GM21367 (cell line): ENCODE results near the gene ADAMTS1.

Experiments used
- ATAC-seq: cut with Tn5 transposase; IDR thresholded peaks from one replicate; pipeline ENCODE4 v1.9.1; 2021; ENCODE audit not compliant: unreplicated experiment

ADAMTS1 gene

DNA sequence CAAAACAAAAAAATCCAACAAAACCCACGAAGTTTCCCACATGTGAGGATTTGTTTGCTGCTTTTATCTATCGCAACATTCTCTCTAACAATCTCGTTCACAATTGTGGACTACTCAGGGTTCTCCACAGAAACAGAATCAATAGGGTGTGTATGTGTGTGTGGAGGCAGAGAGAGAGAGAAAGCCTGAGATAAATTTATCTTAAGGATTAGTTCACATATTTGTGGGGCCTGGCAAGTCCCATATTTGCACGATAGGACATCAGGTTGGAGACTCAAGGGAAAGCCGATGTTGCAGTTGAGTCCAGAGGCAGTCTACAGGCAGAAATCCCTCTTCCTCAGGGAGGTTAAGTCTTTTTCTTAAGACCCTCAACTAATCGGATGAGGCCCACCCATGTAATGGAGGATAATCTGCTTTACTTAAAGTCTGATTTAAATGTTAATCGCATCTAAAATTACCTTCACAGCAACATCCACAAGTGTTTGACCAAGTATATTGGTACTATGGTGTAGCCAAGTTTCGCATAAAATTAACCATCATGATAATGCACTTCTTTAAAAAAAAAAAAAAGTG is 31.7 kb downstream of the ADAMTS1 start:
- ATAC-seq = no peak

DNA sequence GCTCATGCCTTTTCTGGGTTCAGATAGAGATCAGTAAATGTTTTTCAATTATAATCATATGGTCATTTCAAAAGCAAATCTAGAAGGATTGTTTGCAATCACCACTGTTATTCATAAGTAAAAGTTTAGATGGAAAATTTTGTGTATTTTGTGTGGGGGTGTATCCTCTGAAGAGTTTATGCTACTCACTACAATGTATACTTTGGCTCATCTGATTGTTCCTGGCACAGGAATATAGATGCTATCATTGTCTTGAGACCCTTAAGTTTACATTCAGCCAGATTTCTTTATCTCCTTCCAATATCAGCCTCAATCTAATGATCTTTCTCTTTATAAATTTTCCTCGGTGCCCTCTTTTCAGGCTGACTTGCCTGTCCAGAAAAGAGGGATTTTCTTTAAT is 33.0 kb downstream of the ADAMTS1 start:
- no peak for ATAC-seq

DNA sequence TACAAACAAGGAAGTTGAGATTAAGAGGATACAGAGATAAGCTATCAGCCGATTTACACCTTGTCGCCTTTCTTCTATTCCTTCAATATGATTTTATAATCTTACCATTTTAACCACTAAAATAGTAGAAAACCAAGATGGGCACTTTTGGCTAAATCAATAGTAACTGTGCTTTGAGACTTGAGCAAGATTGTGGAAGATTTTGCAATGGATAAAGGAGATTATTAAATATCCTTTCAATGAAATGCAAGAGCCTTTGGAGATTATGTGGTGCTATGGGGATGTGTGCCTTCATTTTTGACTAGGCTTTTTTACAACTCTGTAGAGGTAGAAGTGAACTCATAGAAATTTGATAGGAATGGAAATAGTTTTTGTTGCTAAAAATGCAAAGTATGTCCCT is 33.7 kb downstream of the ADAMTS1 start:
- no peak for ATAC-seq

DNA sequence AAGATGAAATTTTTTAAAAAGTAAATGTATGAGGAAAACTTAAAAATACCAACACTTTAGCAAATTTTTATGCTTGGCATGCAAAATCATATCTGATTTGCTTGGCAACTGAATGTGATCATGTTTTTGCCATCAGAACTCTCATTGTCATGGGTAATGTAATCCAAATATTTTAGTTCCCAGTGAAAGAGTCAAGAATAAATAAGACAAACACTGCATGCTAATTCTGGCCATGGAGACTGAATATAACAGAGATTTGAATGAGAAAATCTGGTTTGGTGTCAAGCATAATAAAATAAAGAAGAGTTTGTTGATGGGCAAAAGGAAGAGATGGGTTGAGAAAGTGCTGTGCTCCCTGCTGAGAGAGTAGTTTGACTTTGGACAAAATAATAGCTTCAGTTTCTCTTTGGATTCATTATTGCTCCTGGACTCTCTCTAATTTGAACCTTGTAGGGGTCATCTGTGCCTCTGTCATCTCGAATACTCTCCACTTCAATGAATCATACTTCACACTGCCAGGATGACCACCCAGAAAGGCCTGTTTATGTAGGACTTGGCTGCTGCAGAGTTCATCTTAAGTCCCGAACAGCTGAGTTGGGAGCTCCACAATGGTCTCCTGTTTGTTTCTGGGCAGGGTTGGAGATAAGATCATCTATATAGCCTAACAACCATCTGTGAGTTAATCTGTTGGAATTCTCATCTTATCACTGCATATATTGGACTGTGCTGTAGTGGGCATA is 34.4 kb downstream of the ADAMTS1 start:
- ATAC-seq = no peak

DNA sequence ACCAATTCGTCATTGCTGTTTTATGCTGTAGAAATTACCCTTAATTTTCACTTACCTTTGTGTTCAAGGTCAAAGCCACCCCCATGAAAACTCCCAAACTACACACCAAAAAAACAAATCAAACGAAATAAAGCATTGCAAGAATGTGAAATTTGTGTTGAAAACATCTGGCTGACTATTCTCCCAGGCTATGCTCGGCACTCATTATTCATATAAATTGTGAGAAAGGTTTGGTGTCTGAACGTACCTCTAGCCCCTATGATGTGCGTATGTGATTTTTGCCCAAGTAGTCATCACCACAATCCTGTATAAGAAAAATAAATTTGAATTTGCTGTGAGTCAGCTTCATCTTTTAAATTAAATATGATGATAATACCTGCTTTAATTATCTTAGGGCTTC is 34.9 kb downstream of the ADAMTS1 start:
- no peak for ATAC-seq

DNA sequence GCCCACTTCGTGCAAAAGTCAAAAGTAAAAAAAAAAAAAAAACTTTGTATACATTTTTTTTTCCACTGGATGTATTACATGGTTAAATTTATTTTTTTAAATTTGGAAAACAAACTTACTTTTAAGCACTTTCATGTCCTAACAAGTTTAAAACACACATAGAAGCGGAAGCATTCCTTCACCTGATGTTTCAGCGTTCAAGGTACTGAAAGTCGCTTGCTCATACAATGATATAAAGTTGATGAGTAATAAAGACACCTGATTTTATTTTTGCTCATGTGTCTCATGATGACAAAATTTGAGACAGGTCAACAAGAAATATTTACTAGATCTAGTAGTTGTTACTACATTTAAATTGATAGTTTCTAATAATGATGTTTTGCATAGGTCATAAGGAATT is 35.5 kb downstream of the ADAMTS1 start:
- ATAC-seq = no peak

DNA sequence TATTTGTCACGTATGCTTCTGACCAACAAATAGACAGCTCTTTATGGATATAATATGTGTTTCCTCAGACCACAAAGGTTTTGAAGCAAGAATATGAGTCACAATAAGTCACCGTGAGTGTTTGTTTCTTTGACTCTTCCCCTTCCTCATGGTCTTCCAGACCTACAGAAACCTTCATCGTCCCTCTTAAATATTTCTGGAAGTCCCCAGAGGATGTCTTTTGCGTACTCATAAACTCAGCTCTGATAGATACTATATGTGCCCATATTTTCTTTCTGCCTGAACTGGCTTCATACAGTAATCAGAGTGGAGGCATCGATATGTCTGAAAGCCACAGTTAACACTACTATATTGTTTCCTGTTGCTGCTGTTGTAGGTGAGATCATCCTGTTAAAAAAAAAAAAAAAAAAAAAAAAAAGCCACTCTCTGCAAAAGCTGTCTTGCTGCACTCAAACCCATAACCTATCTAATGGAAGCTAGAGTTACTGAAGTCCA is 38.4 kb downstream of the ADAMTS1 start:
- ATAC-seq = no peak

DNA sequence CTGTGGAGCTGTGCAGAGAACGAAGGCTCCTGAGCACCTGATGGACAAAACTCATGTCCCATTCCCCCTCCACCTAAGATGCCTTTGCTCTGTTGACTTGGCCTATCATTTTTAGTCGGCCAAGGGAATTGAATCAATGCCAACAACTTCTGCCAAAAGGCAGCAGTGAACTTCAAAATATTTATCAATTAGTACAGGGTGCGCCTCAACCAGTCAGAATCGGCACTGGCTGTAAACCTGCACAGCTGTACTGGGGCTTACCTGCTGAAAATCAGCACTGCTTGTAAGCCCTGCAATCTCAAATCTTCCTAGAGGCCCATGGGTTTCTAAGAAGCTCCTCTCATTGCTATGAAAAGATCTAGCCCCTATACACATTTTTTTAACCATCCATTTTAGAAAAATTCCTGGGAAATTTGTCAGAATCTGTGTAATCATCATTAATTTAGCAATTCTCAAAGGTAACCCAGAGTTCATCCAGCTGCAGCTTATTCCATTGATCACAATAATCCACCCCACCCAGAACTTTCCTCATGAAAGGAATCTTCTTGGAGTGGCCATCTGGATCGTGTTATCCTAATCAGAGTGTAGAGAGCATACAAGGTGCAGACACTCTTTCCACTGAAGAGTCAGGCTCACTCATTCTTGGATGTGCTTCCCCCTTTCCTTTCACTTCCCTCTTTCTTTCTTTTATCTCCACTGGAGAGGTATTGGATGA is 40.2 kb downstream of the ADAMTS1 start:
- no peak for ATAC-seq

DNA sequence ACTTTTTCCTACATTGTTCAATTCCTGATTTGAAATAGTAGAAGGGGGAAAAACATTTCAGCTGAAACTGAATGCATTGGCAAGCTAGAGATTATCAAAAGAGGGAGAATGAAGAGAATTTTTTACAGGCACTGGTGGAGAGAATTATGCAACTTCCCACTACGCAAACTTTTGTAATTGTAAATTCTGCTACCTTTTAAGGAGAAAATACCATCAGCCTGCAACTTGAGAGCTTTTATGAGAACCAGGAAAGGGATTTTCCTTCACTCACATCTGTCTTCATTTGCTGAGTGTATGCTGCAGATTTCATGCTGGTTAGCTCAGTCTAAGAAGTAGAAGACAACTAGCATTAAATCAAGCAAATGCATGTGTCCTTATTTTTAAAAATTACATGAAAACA is 43.7 kb downstream of the ADAMTS1 start:
- no peak for ATAC-seq

DNA sequence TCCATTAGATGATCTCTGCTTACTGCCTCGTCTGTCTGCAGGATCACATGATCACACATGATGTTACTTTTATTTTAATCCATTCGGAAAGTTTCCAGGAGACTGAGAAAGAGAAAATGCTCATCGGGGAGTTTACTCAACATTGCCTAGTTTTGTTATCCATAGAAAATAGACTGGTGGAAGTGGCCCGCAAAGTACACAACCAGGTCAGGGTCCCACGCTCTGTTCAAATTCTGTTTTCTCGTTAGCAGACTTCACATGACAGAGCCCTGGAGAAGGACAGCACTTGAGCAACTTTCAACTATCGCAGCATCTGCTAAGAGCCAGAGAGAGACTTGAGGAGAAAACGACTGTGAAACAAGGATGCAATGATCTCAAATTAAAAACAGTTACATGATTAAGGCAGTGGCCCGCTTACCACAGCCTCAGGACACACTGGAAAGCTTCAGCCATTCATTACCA is 44.2 kb downstream of the ADAMTS1 start:
- ATAC-seq = no peak

DNA sequence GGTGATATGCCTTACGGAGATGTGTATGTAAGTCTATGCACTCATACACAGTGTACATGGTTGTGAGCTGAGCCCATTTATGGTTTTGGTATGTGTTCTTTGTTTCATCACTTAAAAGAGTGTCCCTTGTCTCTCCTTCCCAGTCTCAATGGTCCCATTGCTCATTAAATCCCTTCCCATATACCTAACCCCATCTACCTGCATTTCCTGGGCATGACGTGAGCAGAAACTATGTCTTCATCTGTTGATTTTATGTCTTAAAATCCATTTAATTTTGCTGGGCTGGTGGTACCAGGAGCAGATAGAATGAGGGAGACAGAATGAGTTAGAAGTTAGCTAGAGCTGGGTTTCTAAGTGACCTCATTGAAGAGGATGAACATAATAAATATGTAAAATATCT is 44.8 kb downstream of the ADAMTS1 start:
- ATAC-seq = no peak

DNA sequence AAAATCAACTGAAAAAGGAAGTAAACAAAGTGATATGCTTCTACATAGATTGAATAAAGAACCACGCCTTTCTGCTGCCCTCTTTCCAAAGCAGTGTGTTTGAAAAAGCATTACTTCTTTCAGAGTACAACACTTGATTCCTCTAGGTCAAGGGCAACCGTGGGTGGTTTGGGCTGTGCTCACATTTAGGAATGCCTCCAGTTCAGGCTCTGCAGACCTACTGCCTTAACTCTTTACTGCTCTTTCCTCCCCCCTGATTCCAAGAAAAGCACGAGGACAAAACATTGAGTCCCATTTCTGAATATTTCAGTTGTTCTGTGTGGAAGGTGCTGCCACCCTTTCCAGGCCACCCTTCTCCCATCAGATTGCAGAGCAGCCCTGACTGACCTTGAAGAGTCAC is 45.2 kb downstream of the ADAMTS1 start:
- ATAC-seq = no peak

DNA sequence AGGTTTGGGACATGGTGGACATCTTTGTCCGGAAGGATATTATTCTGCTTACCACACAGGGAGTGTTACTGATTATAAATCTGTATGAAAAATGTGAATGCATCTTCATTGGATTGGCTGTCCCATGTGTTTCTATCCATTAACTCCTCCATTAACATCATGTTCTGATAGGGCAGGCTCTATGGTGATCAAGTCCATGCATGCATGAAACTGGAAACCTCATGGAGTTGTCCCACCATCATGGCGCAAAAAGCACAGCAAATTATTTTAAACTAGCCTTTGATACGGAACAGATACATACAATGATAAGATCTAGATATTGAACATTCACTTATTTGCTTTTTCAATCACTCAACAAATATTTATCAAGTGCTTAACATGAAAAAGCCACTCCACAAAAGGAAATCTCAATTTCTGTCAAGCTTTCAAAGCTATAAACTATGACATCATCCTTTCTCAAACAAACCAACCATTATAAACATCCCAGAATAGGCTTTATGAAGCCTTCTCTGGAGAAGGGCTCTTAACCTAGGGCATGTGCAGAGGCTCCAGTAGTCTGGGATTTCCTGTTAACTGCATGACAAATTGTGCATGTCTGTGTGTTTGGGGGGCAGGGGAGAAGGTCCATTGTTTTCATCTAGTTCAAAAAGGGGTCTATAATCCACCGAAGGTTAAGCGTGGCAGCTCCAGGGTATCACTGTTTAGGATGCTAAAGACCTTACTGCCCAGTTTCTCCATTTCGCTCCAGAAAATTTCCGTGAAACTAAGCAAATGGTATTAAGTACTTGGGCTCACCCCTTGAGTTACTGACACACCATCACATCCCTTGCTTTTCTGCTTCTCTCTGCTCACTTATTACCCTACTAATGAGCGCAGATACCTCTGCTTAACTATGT is 46.1 kb downstream of the ADAMTS1 start:
- ATAC-seq = no peak

DNA sequence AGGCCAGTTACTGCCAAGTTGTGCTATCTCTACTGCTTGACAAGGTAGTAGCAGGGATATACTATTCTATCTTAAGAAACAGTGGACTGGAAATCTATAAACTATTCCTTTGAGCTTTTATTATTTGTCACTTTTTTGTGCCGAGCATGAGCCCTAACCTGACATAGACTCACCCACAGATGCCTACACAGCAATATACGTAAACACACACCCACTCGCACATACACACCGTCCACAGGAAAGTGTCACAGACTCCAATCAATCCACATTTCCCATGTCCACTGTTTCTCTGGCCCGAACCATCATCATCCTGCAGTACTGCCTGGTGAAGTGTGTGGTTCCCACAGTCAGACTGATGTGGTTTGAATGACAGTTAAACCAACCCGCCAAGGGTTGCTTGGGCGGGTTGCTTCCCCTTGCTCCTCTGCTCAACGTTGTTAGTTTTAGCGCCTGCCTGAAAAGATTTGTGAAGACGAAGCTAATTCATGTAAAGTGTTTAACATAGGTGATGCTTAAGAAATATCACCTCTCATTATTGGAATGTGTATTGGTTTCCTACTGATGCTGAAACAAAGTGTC is 47.2 kb downstream of the ADAMTS1 start:
- no peak for ATAC-seq

DNA sequence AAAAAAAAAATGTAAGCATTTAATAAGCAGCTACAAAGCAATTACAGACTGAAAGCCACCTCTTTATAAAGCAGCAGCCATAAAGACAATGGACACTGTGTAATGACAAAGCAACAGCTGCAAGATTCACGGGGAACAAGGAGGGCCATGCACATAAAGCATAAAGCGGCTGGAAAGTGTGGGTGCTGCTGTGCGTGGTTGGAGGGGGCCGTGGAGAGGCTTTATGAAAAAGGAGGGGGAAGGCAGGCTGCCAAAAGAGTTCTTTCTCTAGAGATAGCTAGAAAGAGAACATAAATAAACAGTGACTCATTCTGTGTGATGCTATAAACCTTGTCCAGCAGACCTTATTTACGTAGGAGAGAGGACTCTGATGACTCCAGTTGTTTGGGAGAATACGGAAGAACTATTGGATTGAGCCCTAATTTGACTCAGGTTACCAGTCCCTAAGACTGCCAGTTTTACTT is 49.3 kb downstream of the ADAMTS1 start:
- no peak for ATAC-seq

DNA sequence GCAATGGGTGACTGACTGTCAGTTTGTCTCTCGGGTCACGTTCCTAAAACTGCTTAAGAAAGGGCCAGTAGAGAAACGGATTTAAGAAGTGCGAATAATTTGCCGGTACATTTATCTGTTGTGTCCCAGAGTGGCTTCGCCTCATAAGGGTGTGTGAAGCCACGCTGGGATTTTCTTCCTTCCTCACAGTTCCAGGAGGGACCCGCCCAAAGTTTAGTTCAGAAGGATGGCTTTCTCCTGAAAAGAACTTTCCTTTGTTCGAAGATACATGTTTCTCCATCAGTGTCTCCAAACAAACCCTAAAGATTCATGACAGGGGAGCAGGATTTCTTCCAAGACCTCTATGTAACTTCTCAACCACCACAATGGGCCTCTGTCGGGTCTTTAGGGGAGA is 49.8 kb downstream of the ADAMTS1 start:
- no peak for ATAC-seq

DNA sequence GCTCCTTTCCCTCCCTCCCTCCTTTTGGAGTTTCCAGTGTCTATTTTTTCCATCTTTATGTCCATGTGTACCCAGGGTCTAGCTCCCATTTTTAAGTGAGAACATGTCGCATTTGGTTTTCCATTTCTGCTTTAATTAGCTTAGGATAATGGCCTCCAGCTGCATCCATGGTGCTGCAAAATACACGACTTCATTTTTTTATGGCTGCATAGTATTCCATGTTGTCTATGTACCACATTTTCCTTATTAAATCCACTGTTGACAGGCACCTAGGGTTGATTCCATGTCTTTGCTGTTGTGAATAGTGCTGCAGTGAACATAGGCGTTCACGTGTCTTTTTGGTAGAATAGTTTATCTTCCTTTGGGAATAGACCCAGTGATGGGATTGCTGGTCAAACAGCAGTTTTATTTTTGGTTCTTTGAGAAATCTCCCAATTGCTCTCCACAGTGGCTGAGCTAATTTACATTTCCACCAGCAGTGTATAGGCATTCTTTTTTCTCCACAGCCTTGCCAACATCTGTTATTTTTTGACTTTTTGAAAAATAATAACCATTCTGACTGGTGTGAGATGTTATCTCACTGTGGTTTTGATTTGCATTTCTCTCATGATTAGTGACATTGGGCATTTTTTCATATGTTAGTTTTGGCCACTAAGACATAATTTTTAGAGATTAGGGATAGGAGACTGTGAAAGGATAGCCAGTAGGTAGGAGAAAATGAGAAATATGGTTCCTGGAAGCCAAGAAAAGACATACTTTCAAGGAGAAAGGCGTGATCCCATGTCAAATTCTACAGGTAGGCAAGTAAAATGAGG is 50.4 kb downstream of the ADAMTS1 start:
- ATAC-seq = no peak

DNA sequence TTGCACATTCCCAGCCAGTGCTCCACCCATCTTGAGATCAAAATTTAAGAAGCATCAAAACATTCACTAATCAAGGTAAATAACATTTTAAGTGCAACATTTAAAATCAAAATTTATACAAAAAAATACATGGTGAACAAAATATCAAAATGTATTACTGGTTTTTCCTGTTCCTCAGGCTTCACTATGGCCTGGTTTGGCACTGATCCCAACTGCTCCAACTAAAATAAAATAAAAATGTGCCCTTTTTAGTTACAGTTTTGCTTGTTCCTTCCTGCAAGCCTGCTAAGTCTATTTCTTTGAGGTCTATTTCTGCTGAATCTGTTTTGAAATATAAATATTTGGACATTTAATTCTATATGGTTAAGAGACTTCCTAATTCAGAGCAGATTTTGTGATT is 54.9 kb downstream of the ADAMTS1 start:
- ATAC-seq = no peak

DNA sequence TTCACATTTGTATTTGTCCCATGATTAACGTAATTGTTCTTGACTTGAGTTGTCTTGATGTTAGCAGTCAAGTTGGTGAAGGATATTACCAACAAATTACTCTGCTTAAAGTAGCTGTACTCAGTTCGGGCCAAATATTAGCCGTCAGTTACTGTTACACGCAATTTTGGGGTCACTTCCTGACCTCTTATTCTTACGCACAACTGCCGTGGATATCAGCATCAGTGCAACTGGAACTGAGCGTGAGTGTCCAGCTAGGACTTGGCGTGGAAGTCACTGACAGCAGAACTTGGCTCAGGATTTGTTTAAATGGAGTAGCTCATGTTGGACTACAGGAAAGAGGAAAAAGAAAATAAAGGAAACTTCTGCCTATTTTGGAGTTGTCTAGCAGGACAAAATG is 56.4 kb downstream of the ADAMTS1 start:
- no peak for ATAC-seq
